SK-MEL-5 (cell line): ENCODE measurements around the gene ERC2. TPM values are rescaled to one million over a fixed set of nuclear protein-coding genes. Genes with fewer than 3 reads are reported as not detected.
A peak's percentile ranks its signal among the peaks of the same experiment; 100 is the strongest.
"Not testable (repeated sequence)": the region's sequence is repeated elsewhere in the genome, so short reads cannot be mapped to it uniquely, and the experiment has no call there.

Source experiments
- DNase-seq: peaks from one replicate; pipeline ENCODE4 v3.0.0-alpha.2; 2016; ENCODE audit warnings: low read depth, low spot score
- in situ Hi-C: cut with HindIII; loops from 2 replicates; pipeline ENCODE4 v1.10.0; 2016; ENCODE audit warnings: low sequenced_read_pairs, high pct_unique_total_duplicates, low pct_unique_long_range_greater_than_20kb
- total RNA-seq: library from RNA; depleted of rRNA; stranded (reverse); fragments of >200 nt; shearing (Covaris generic); gene quantifications from 2 replicates; pipeline ENCODE4 v1.2.3, GENCODE V29; 2014

The ERC2 gene
- total RNA-seq, 1 experiment from 2014 or later, result 0.50 TPM

GRCh38 chr3:56297281-56297840, 170.9 kb downstream of the ERC2 start:
- DNase-seq, result no peak
- in situ Hi-C loops, result no loop called here

- in situ Hi-C loops, result no loop called here
These were observed 171.9 kb downstream of the ERC2 start for GRCh38 chr3:56296361-56296760.

GRCh38 chr3:56295161-56295560, 173.1 kb downstream of the ERC2 start:
- in situ Hi-C loops, result no loop called here

More at GRCh38 chr3:56296361-56296760, 171.9 kb downstream of the ERC2 start:
- DNase-seq, result no peak

GRCh38 chr3:56294286-56294685, 174.0 kb downstream of the ERC2 start:
- in situ Hi-C loops, result no loop called here
- DNase-seq, result no peak

More at GRCh38 chr3:56295161-56295560, 173.1 kb downstream of the ERC2 start:
- DNase-seq, result no peak

DNA sequence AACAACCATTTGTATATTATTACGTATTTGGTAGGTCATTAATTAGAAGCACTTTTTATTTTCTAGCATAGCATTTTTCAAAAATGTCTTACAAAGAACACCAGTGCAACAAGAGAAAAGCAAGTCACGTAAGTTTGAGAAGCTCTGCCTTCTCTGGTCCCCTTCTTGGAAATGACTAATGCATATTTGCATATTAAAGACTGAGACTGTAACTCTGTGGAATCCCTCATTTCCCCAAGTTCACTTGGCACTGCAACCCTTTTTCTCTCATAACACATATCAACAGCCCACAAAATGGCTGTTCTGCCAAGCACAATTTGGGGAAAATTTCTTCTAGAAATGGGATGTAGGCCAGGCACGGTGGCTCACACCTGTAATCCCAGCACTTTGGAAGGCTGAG, 176.3 kb downstream of the ERC2 start:
- in situ Hi-C loops, result no loop called here
- DNase-seq, result no peak

- DNase-seq, result no peak
- in situ Hi-C loops, result no loop called here
These were observed 177.0 kb downstream of the ERC2 start for GRCh38 chr3:56291244-56291680.

DNA sequence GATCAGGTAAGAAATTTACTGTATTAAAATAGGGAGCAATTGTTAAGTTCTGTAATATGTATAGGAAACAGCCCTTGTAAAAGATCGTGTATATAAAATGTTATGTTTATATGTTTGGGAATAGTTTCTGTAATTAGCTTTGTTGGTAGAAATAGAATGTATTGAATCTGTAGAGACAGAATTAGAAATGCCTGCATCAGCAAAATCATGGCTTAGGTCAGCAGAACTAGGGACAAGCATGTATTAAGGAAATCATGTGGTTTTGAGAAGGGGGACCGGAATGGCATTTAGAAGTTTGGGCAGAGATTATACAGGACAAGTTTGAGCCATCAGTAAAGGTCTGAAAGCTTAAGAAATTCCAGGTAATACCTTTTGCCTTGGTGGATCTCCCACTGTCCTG, 177.9 kb downstream of the ERC2 start:
- DNase-seq, result no peak
- in situ Hi-C loops, result no loop called here

GRCh38 chr3:56288258-56288657, 180.0 kb downstream of the ERC2 start:
- DNase-seq, result no peak
- in situ Hi-C loops, result no loop called here

GRCh38 chr3:56282341-56282740, 185.9 kb downstream of the ERC2 start:
- in situ Hi-C loops, result no loop called here
- DNase-seq, result no peak

DNA sequence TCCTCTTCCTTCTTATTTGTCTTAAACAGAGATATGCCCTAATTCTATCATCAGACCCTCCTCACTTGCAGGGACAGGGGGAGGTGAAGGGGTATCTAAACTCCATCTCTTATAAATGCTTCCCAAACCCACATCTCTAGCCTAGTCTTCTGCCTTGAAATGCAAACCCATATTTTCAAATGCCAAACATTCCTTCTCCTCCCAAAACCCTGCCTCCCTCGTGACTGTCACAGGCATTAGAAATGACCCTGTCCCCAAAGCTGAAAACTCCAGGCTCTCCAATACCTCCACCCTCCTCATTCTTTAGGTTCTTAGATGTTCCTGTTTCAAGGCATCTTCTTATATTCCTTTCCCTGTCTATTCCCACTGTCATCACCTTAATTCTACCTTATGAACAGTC, 191.0 kb downstream of the ERC2 start:
- no peak for DNase-seq
- in situ Hi-C loops, result no loop called here

- in situ Hi-C loops, result no loop called here
- DNase-seq, result no peak
These were observed 193.1 kb downstream of the ERC2 start for GRCh38 chr3:56275120-56275519.

DNA sequence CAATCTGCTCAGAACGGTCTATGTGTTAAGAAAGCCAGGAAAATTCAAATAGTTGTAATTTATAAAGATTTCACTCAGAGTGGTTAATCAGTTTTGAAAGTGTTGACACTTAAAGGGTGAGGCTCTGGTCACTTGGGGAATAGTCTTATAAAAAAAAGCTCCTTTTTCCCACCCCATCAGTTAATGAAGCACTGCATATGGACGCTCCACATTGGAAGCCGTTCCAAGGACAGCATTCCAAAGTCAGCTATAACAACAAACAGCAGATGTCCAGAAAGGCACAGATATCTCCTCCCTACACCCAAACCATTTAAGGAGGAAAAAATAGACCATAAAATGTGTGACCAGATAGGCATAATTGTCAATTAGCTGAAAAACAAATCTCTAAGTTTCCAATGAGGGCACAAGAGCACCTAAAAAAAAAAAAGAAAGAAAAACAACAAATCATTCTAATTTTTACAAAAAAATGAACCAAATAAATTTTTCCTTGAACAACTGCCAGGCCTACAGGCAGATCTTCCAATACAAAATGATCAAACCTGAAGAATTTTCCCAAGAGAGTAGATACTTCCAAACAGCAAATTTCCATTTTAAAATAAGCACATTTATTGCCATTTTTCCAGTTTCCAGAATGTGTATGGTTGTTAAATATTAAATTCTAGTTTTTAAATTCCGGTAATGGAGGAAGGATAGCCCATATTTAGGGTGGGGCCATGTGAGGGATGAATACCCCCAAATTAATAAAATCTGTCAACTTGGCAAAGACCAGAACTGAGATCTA, 198.3 kb downstream of the ERC2 start:
- no peak for DNase-seq
- in situ Hi-C loops, result no loop called here

- DNase-seq, result no peak
- in situ Hi-C loops, result no loop called here
These were observed 199.5 kb downstream of the ERC2 start for GRCh38 chr3:56268616-56269383.

- in situ Hi-C loops, DNase-seq: not testable (repeated sequence)
These were observed 206.4 kb downstream of the ERC2 start for GRCh38 chr3:56261852-56262251.

GRCh38 chr3:56260262-56260661, 208.0 kb downstream of the ERC2 start:
- in situ Hi-C loops, result no loop called here
- no peak for DNase-seq

GRCh38 chr3:56257826-56258225, 210.4 kb downstream of the ERC2 start:
- DNase-seq, result no peak
- in situ Hi-C loops, result no loop called here

GRCh38 chr3:56254835-56255234, 213.4 kb downstream of the ERC2 start:
- DNase-seq, result peak; percentile 13
- in situ Hi-C loops, result no loop called here

GRCh38 chr3:56253941-56254665, 214.2 kb downstream of the ERC2 start:
- in situ Hi-C loops, result no loop called here
- DNase-seq, result no peak
